ENCODE results near the gene TTC1.

GRCh38 chr5:160079753-160080152 is 70.8 kb downstream of the TTC1 start:
- TF ChIP-seq CTCF (IDR thresholded peaks at IDR 0.05) (no peak), POLR2A (IDR thresholded peaks at IDR 0.05) (no peak)

Measured in esophagus squamous epithelium (tissue), 4 donors.